ENCODE results near the gene DGKQ. TPM values are rescaled to one million over a fixed set of nuclear protein-coding genes. Genes with fewer than 3 reads are reported as not detected.

The DGKQ gene
- total and polyA plus RNA-seq, 2 donors (not counting 3 experiments of a cell fraction or from before 2014, with no cell fraction given): 15.8 to 20.2 TPM

DNA sequence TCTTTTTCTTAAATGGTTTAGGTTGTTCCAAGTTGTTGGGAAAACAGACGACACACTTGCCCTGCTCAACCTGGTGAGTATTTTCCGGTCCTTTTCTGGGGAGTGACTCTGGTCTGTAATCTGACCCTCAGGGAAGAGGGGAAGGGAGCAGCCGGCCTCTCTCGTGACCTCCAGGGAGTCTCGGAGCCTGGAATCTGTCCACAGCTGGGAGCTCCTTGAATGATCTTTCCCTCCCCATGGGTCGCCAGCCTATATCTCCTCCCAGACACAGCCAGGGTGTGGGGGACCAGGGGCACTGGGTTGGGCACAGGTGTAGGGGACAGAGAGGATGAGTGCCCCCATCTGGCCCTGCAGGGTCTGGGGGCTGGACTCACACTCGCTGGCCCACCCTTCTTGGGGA lies 22.2 kb downstream of the DGKQ start:
- H3K4me1 ChIP-seq (ENCODE audit: control insufficient read depth, extremely low read depth, insufficient read depth, low read length): no peaks in the 10 kb centered on the region
- dilution Hi-C loops (cut with MboI; ENCODE audit: extremely low pct_ligation_motif_present, low sequenced_read_pairs): no loop called here
- no peaks in the 10 kb centered on the region for H4K20me1 ChIP-seq (replicated peaks; ENCODE audit: control insufficient read depth, extremely low read depth, insufficient read depth, low read length)
- no peak overlapping the region for H3K27ac ChIP-seq (ENCODE audit: insufficient read depth, low read depth, low read length)
- H3K36me3 ChIP-seq (ENCODE audit: control insufficient read depth in 2 of 2, extremely low read depth in 1 of 2, insufficient read depth in 2 of 2, low read length in 2 of 2): no peaks in the 10 kb centered on the region
- no peaks in the 10 kb centered on the region for H3K79me2 ChIP-seq (ENCODE audit: control insufficient read depth, insufficient read depth, low read length)
- no TSS peak for BruUV-seq (replicated peaks)
- H2AFZ ChIP-seq (ENCODE audit: low read depth, low read length): no peak overlapping the region
- TF ChIP-seq MYC (IDR thresholded peaks at IDR 0.05; ENCODE audit: low read depth, low read length) (no peak), JUN (IDR thresholded peaks at IDR 0.05; ENCODE audit: borderline replicate concordance, insufficient read depth, insufficient read length, low read depth) (no peak), EZH2 (IDR thresholded peaks at IDR 0.05; ENCODE audit: borderline replicate concordance, low read depth, low read length, severe bottlenecking) (no peak)
- H3K9me3 ChIP-seq (replicated peaks; ENCODE audit: control insufficient read depth, insufficient read depth, low read length): no peaks in the 10 kb centered on the region
- H3K27me3 ChIP-seq (ENCODE audit: control insufficient read depth in 2 of 2, insufficient read depth in 2 of 2, low read length in 2 of 2): no peaks in the 10 kb centered on the region
- no peak for DNase-seq (ENCODE audit: low read depth, low spot score)
- ChIA-PET CTCF (no interaction called here), POLR2A (no interaction called here)
- no peaks in the 10 kb centered on the region for H3K9me1 ChIP-seq (replicated peaks; ENCODE audit: control insufficient read depth, extremely low read depth, insufficient read depth, low read length)
- no peak overlapping the region for H3K9ac ChIP-seq (replicated peaks; ENCODE audit: extremely low read depth, insufficient read depth, low read length)
- FAIRE-seq: no peak
- H3K4me3 ChIP-seq (replicated peaks in 1 of 3; ENCODE audit: insufficient read depth in 1 of 3, low read depth in 1 of 3, low read length in 3 of 3): no peak overlapping the region
- intact Hi-C loops (cut with micrococcal nuclease): no loop called here
- H3K4me2 ChIP-seq (ENCODE audit: insufficient read depth, low read length): no peak overlapping the region

DNA sequence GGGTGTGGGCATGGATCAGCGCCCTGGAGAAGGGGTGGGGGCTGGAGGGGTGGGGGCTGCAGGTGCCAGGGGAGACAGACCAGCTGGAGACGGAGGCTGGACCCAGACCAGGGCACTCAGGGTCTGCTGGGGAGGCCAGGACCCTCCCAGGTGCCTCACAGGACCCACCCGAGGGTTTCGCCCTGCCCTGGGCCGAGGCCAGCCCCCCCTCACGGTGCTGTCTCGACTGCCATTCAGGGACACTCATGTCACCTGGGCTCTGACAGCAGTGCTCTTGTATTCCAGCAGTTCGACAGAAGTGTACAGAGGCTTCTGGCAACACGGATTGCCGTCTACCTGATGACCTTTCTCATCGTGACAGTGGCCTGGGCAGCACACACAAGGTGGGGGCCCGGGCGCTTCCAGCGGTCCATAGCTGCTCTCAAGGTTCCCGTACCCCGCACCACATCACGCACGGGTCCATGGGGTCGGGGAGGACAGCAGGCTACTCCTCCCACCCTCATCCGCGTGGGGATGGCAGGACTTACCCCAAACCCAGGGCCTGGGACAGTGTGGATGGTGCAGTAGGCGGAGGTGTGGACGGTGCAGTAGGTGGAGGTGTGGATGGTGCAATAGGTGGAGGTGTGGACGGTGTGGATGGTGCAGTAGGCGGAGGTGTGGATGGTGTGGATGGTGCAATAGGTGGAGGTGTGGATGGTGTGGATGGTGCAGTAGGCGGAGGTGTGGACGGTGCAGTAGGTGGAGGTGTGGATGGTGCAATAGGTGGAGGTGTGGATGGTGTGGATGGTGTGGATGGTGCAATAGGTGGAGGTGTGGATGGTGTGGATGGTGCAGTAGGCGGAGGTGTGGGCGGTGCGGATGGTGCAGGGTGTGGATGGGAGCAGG lies 23.0 kb downstream of the DGKQ start:
- Histone ChIP-seq H3K9me3 (replicated peaks; ENCODE audit: control insufficient read depth, insufficient read depth, low read length) (no peaks in the 10 kb centered on the region), H3K36me3 (ENCODE audit: control insufficient read depth in 2 of 2, extremely low read depth in 1 of 2, insufficient read depth in 2 of 2, low read length in 2 of 2) (no peaks in the 10 kb centered on the region), H3K4me1 (ENCODE audit: control insufficient read depth, extremely low read depth, insufficient read depth, low read length) (no peaks in the 10 kb centered on the region), H3K9ac (replicated peaks; ENCODE audit: extremely low read depth, insufficient read depth, low read length) (no peak overlapping the region), H4K20me1 (replicated peaks; ENCODE audit: control insufficient read depth, extremely low read depth, insufficient read depth, low read length) (no peaks in the 10 kb centered on the region), H3K9me1 (replicated peaks; ENCODE audit: control insufficient read depth, extremely low read depth, insufficient read depth, low read length) (no peaks in the 10 kb centered on the region), H3K4me2 (ENCODE audit: insufficient read depth, low read length) (no peak overlapping the region), H3K79me2 (ENCODE audit: control insufficient read depth, insufficient read depth, low read length) (no peaks in the 10 kb centered on the region), H2AFZ (ENCODE audit: low read depth, low read length) (no peak overlapping the region), H3K27ac (ENCODE audit: insufficient read depth, low read depth, low read length) (no peak overlapping the region), H3K27me3 (ENCODE audit: control insufficient read depth in 2 of 2, insufficient read depth in 2 of 2, low read length in 2 of 2) (no peaks in the 10 kb centered on the region), H3K4me3 (replicated peaks in 1 of 3; ENCODE audit: insufficient read depth in 1 of 3, low read depth in 1 of 3, low read length in 3 of 3) (no peak overlapping the region)
- ChIA-PET CTCF (no interaction called here), POLR2A (no interaction called here)
- intact Hi-C loops (cut with micrococcal nuclease): no loop called here
- dilution Hi-C loops (cut with MboI; ENCODE audit: extremely low pct_ligation_motif_present, low sequenced_read_pairs): no loop called here
- no peak for TF ChIP-seq EZH2 (IDR thresholded peaks at IDR 0.05; ENCODE audit: borderline replicate concordance, low read depth, low read length, severe bottlenecking)
- no peak for TF ChIP-seq POLR2A (IDR thresholded peaks at IDR 0.05; ENCODE audit: low read depth, low read length)
- TF ChIP-seq, protein P1, sequence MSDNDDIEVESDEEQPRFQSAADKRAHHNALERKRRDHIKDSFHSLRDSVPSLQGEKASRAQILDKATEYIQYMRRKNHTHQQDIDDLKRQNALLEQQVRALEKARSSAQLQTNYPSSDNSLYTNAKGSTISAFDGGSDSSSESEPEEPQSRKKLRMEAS (IDR thresholded peaks at IDR 0.05; ENCODE audit: insufficient read depth, insufficient read length): no peak
- TF ChIP-seq, protein P2, sequence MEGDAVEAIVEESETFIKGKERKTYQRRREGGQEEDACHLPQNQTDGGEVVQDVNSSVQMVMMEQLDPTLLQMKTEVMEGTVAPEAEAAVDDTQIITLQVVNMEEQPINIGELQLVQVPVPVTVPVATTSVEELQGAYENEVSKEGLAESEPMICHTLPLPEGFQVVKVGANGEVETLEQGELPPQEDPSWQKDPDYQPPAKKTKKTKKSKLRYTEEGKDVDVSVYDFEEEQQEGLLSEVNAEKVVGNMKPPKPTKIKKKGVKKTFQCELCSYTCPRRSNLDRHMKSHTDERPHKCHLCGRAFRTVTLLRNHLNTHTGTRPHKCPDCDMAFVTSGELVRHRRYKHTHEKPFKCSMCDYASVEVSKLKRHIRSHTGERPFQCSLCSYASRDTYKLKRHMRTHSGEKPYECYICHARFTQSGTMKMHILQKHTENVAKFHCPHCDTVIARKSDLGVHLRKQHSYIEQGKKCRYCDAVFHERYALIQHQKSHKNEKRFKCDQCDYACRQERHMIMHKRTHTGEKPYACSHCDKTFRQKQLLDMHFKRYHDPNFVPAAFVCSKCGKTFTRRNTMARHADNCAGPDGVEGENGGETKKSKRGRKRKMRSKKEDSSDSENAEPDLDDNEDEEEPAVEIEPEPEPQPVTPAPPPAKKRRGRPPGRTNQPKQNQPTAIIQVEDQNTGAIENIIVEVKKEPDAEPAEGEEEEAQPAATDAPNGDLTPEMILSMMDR (IDR thresholded peaks at IDR 0.05; ENCODE audit: extremely low read depth in 1 of 2, insufficient read depth in 1 of 2, low read depth in 1 of 2, low read length in 2 of 2): no peak
- TF ChIP-seq GATA2 (IDR thresholded peaks at IDR 0.05; ENCODE audit: insufficient read depth, insufficient read length, low read depth, low read length): no peak
- no peak for TF ChIP-seq MYC (IDR thresholded peaks at IDR 0.05; ENCODE audit: low read depth, low read length)
- DNase-seq (ENCODE audit: low read depth, low spot score): no peak
- BruUV-seq (replicated peaks): no TSS peak
- FAIRE-seq: no peak

Measured in endothelial cell of umbilical vein (primary cell).